COR-L47 (cell line): ENCODE results near the gene KIAA2012.

Experiments used
- DNase-seq: peaks from one replicate; lab custom pipeline; 2025; lab: John Stamatoyannopoulos, UW

KIAA2012 gene

GRCh38 chr2:202152104-202152715 lies 79.2 kb downstream of the KIAA2012 start:
- DNase-seq = no peak

GRCh38 chr2:202154613-202155012 lies 81.6 kb downstream of the KIAA2012 start:
- no peak for DNase-seq

GRCh38 chr2:202157211-202157990 lies 84.3 kb downstream of the KIAA2012 start:
- DNase-seq = no peak

- DNase-seq = peak; percentile 21
These were observed 85.7 kb downstream of the KIAA2012 start for GRCh38 chr2:202158796-202159195.

- DNase-seq = no peak
These were observed 88.2 kb downstream of the KIAA2012 start for GRCh38 chr2:202161151-202161835.

- DNase-seq = no peak
These were observed 91.4 kb downstream of the KIAA2012 start for GRCh38 chr2:202164411-202164810.

GRCh38 chr2:202165208-202165607 lies 92.2 kb downstream of the KIAA2012 start:
- no peak for DNase-seq

- DNase-seq = no peak
These were observed 92.9 kb downstream of the KIAA2012 start for GRCh38 chr2:202165945-202166344.

GRCh38 chr2:202169131-202169530 lies 96.1 kb downstream of the KIAA2012 start:
- DNase-seq = no peak

GRCh38 chr2:202169832-202170424 lies 96.9 kb downstream of the KIAA2012 start:
- no peak for DNase-seq

- no peak for DNase-seq
These were observed 98.3 kb downstream of the KIAA2012 start for GRCh38 chr2:202171241-202171825.

GRCh38 chr2:202172439-202173211 lies 99.6 kb downstream of the KIAA2012 start:
- DNase-seq = no peak

- DNase-seq = peak; percentile 42
These were observed 105.4 kb downstream of the KIAA2012 start for GRCh38 chr2:202178346-202178958.

GRCh38 chr2:202184557-202184956 lies 111.5 kb downstream of the KIAA2012 start:
- no peak for DNase-seq

- DNase-seq = no peak
These were observed 112.1 kb downstream of the KIAA2012 start for GRCh38 chr2:202185156-202185555.

GRCh38 chr2:202186641-202187202 lies 113.7 kb downstream of the KIAA2012 start:
- DNase-seq = no peak

- DNase-seq = no peak
These were observed 114.5 kb downstream of the KIAA2012 start for GRCh38 chr2:202187570-202187969.

GRCh38 chr2:202193305-202193704 lies 120.2 kb downstream of the KIAA2012 start:
- no peak for DNase-seq

- no peak for DNase-seq
These were observed 120.9 kb downstream of the KIAA2012 start for GRCh38 chr2:202193881-202194353.

- no peak for DNase-seq
These were observed 121.4 kb downstream of the KIAA2012 start for GRCh38 chr2:202194418-202194817.

- DNase-seq = no peak
These were observed 123.7 kb downstream of the KIAA2012 start for GRCh38 chr2:202196727-202197126.
